ENCODE data around the gene ATP11C. TPM values are rescaled to one million over a fixed set of nuclear protein-coding genes. Genes with fewer than 3 reads are reported as not detected.

ATP11C gene
- total RNA-seq, 4 donors from 2014 or later: 16.3 to 26.6 (median 18.4) TPM

- Histone ChIP-seq H3K27me3 (no peaks in the 10 kb centered on the region), H3K4me3 (no peak overlapping the region), H3K4me1 (no peaks in the 10 kb centered on the region), H3K36me3 (no peaks in the 10 kb centered on the region), H3K27ac (no peak overlapping the region), H3K9me3 (no peaks in the 10 kb centered on the region)
- WGBS: 71% methylated on average over 1 of the region's 1 CpG
- DNase-seq (ENCODE audit: low spot score in 2 of 2): no peak
- no peak for TF ChIP-seq CTCF (IDR thresholded peaks at IDR 0.05)
- no peak for TF ChIP-seq EP300 (IDR thresholded peaks at IDR 0.05)
- TF ChIP-seq POLR2AphosphoS5 (IDR thresholded peaks at IDR 0.05): no peak
- TF ChIP-seq POLR2A (IDR thresholded peaks at IDR 0.05): no peak
Observed at GRCh38 chrX:139736151-139736550, 196.7 kb downstream of the ATP11C start.

- DNase-seq (ENCODE audit: low spot score in 2 of 2): no peak
- Histone ChIP-seq H3K27me3 (no peaks in the 10 kb centered on the region), H3K9me3 (no peaks in the 10 kb centered on the region), H3K27ac (no peak overlapping the region), H3K36me3 (no peaks in the 10 kb centered on the region), H3K4me3 (no peak overlapping the region), H3K4me1 (no peaks in the 10 kb centered on the region)
- TF ChIP-seq POLR2A (IDR thresholded peaks at IDR 0.05): no peak
- no peak for TF ChIP-seq POLR2AphosphoS5 (IDR thresholded peaks at IDR 0.05)
- TF ChIP-seq EP300 (IDR thresholded peaks at IDR 0.05): no peak
- TF ChIP-seq CTCF (IDR thresholded peaks at IDR 0.05): no peak
- 93% methylated on average over 1 of the region's 1 CpG for WGBS
Observed at GRCh38 chrX:139734996-139735395, 197.9 kb downstream of the ATP11C start.

- DNase-seq (ENCODE audit: low spot score in 2 of 2): no peak
- H3K4me3 ChIP-seq: no peak overlapping the region
- H3K27me3 ChIP-seq: no peaks in the 10 kb centered on the region
- no peaks in the 10 kb centered on the region for H3K9me3 ChIP-seq
- no peak for TF ChIP-seq POLR2AphosphoS5 (IDR thresholded peaks at IDR 0.05)
- TF ChIP-seq CTCF (IDR thresholded peaks at IDR 0.05): no peak
- no peak for TF ChIP-seq EP300 (IDR thresholded peaks at IDR 0.05)
- TF ChIP-seq POLR2A (IDR thresholded peaks at IDR 0.05): no peak
- H3K27ac ChIP-seq: no peak overlapping the region
- H3K4me1 ChIP-seq: no peaks in the 10 kb centered on the region
- H3K36me3 ChIP-seq: no peaks in the 10 kb centered on the region
- WGBS: 89% methylated on average over 1 of the region's 1 CpG
Observed at GRCh38 chrX:139725720-139726119, 207.1 kb downstream of the ATP11C start.

- Histone ChIP-seq H3K4me1 (no peaks in the 10 kb centered on the region), H3K27me3 (no peaks in the 10 kb centered on the region), H3K27ac (no peak overlapping the region), H3K9me3 (no peaks in the 10 kb centered on the region), H3K4me3 (no peak overlapping the region), H3K36me3 (no peaks in the 10 kb centered on the region)
- 76% methylated on average over 2 of the region's 2 CpGs for WGBS
- TF ChIP-seq EP300 (IDR thresholded peaks at IDR 0.05): no peak
- no peak for TF ChIP-seq POLR2A (IDR thresholded peaks at IDR 0.05)
- no peak for TF ChIP-seq CTCF (IDR thresholded peaks at IDR 0.05)
- no peak for TF ChIP-seq POLR2AphosphoS5 (IDR thresholded peaks at IDR 0.05)
- DNase-seq (ENCODE audit: low spot score in 2 of 2): no peak
Observed at GRCh38 chrX:139724626-139725025, 208.2 kb downstream of the ATP11C start.

- DNase-seq (ENCODE audit: low spot score in 2 of 2): no peak
- TF ChIP-seq EP300 (IDR thresholded peaks at IDR 0.05) (no peak), POLR2A (IDR thresholded peaks at IDR 0.05) (no peak), POLR2AphosphoS5 (IDR thresholded peaks at IDR 0.05) (no peak), CTCF (IDR thresholded peaks at IDR 0.05) (no peak)
- Histone ChIP-seq H3K27me3 (no peaks in the 10 kb centered on the region), H3K27ac (no peak overlapping the region), H3K9me3 (no peaks in the 10 kb centered on the region), H3K4me3 (no peak overlapping the region), H3K4me1 (no peaks in the 10 kb centered on the region), H3K36me3 (no peaks in the 10 kb centered on the region)
- 88% methylated on average over 6 of the region's 6 CpGs for WGBS
Observed at GRCh38 chrX:139720979-139721378, 211.9 kb downstream of the ATP11C start.
